Erythroblast (primary cell): ENCODE data around the gene TAF3.

Experiments used
- GATA1 ChIP-seq: IDR thresholded peaks from 2 replicates; pipeline ENCODE4 v1.6.1; 2011; ENCODE audit warnings: low read depth, mild to moderate bottlenecking, control low read depth, low read length, moderate library complexity
- POLR2A ChIP-seq: IDR thresholded peaks from 2 replicates; pipeline ENCODE4 v1.6.1; 2011; ENCODE audit warnings: mild to moderate bottlenecking, low read length

- TF ChIP-seq POLR2A, result no peak
- TF ChIP-seq GATA1, result no peak
Observed at GRCh38 chr10:8047452-8048280, 229.4 kb downstream of the TAF3 start.
